Activated CD4-positive, alpha-beta T cell treated with anti-CD3 and anti-CD28 coated beads, Interleukin-2, amount 10 ng/mL, durations not matched to agents 7 days and 5 days (primary cell): ENCODE results near the gene VMP1. TPM values are rescaled to one million over a fixed set of nuclear protein-coding genes. Genes with fewer than 3 reads are reported as not detected.
"Not testable (repeated sequence)": the region's sequence is repeated elsewhere in the genome, so short reads cannot be mapped to it uniquely, and the experiment has no call there.

Experiments
- CTCF ChIA-PET: fragments of 350-600 bp; sonication (Branson Sonifier 250); formaldehyde crosslinking; loops from one replicate; lab custom pipeline; 2021; ENCODE audit warnings: antibody characterized with exemption; lab: Charles Lee
- POLR2A ChIA-PET: fragments of 350-600 bp; sonication (Branson Sonifier 250); formaldehyde crosslinking; loops from one replicate; lab custom pipeline; 2021; ENCODE audit warnings: antibody characterized with exemption; lab: Charles Lee
- DNase-seq: peaks from one replicate; pipeline ENCODE4 v3.0.0-alpha.2; 2020
- H3K27ac Mint-ChIP-seq: one replicate; pipeline ENCODE4 v1.8.0; 2021; ENCODE audit warnings: mild to moderate bottlenecking, moderate library complexity, mixed read lengths
- H3K27me3 Mint-ChIP-seq: one replicate; pipeline ENCODE4 v1.8.0; 2021; ENCODE audit warnings: mixed read lengths
- H3K36me3 Mint-ChIP-seq: one replicate; pipeline ENCODE4 v1.8.0; 2021; ENCODE audit warnings: low read depth, mixed read lengths
- H3K4me1 Mint-ChIP-seq: one replicate; pipeline ENCODE4 v1.8.0; 2021; ENCODE audit warnings: mixed read lengths
- H3K4me3 Mint-ChIP-seq: one replicate; pipeline ENCODE4 v1.8.0; 2021; ENCODE audit warnings: mild to moderate bottlenecking, moderate library complexity, mixed read lengths
- H3K9me3 Mint-ChIP-seq: one replicate; pipeline ENCODE4 v1.8.0; 2021; ENCODE audit warnings: mixed read lengths
- total RNA-seq, 2 experiments: library from RNA; stranded (reverse); gene quantifications; one replicate each; pipeline ENCODE4 v1.2.3, GENCODE V29; 2021

The VMP1 gene
- total RNA-seq, 2 experiments from 2014 or later, result 194 to 213 TPM

DNA sequence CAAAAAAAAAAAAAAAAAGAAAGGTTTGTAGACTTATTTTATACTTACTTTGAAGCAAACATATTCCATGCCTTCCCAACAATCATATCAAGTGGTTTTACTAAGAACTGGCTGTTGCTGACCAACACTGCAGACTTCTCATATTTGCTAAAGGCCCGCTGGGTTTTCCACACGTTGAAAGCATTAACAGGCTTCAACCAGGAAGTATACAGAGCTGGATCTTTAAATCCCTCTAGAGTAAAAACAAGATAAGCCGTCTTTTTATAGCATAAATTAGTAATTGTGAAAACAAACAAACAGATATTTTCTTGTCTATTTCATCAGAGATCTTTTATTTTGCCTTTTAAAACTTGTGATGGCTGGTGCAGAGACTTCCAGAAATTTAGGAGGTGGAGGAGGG lies 156.2 kb downstream of the VMP1 start:
- no peak for DNase-seq
- no peaks in the 10 kb centered on the region for H3K27me3 Mint-ChIP-seq
- H3K27ac Mint-ChIP-seq, result no peak overlapping the region
- H3K4me1 Mint-ChIP-seq, result peaks cover 10% of the 10 kb centered on the region
- H3K36me3 Mint-ChIP-seq, result peaks cover 21% of the 10 kb centered on the region
- ChIA-PET POLR2A (no interaction called here), CTCF (interaction anchor here (0.7 to 2.3 kb wide), 2 partner anchors 10 to 163 kb away, joined by 7 to 9 read pairs; no protein-coding TSS in a partner anchor)
- H3K4me3 Mint-ChIP-seq, result no peak overlapping the region
- no peaks in the 10 kb centered on the region for H3K9me3 Mint-ChIP-seq

DNA sequence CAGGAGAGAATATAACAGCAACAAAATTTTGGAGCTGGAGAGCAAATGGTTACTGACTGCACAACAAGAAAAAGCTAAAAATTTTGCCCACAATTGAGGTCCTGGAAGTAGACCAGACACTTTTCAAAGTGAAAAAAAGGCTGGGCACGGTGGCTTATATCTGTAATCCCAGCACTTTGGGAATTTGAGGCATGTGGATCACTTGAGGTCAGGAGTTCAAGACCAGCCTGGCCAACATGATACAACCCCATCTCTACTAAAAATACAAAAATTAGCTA lies 162.4 kb downstream of the VMP1 start:
- POLR2A ChIA-PET, result no interaction called here
- CTCF ChIA-PET, result interaction anchor here (0.6 to 1.2 kb wide), 4 partner anchors 13 to 184 kb away, joined by 3 to 4 read pairs (median 3); no protein-coding TSS in a partner anchor
- no peak overlapping the region for H3K27ac Mint-ChIP-seq

DNA sequence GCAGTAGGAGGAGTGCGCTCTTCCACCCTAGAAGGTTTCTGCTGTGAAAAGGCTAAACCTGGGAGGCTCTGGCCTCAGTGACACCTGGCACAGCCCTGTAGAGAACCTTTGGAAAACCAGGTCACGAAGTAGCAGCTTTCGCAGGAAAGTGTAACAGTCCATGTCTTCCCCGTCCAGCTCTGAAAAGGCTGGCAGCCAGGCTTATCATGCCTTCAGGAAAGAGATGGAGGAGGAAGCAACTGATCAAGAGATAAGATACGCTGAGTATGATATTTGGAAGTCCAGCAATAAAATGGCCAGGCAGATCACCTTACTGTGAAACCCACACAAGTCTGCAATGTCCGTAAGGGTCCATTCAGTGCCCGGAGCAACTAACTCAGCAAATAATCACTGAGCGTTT lies 163.0 kb downstream of the VMP1 start:
- H3K27ac Mint-ChIP-seq, result no peak overlapping the region
- CTCF ChIA-PET, result interaction anchor here (1.2 to 1.8 kb wide), 3 partner anchors 11 to 184 kb away, joined by 3 to 5 read pairs (median 3); no protein-coding TSS in a partner anchor
- peaks cover 1% of the 10 kb centered on the region for H3K4me1 Mint-ChIP-seq
- no peak for DNase-seq
- H3K9me3 Mint-ChIP-seq, result no peaks in the 10 kb centered on the region
- H3K36me3 Mint-ChIP-seq, result peaks cover 15% of the 10 kb centered on the region
- H3K27me3 Mint-ChIP-seq, result no peaks in the 10 kb centered on the region
- H3K4me3 Mint-ChIP-seq, result no peak overlapping the region
- POLR2A ChIA-PET, result no interaction called here

More for the DNA sequence above, 162.4 kb downstream of the VMP1 start:
- peaks cover 1% of the 10 kb centered on the region for H3K4me1 Mint-ChIP-seq
- H3K36me3 Mint-ChIP-seq, result peaks cover 17% of the 10 kb centered on the region
- H3K9me3 Mint-ChIP-seq, result no peaks in the 10 kb centered on the region
- no peak overlapping the region for H3K4me3 Mint-ChIP-seq
- no peak for DNase-seq
- no peaks in the 10 kb centered on the region for H3K27me3 Mint-ChIP-seq

GRCh38 chr17:59872351-59872750 lies 164.9 kb downstream of the VMP1 start:
- no peaks in the 10 kb centered on the region for H3K27me3 Mint-ChIP-seq
- H3K9me3 Mint-ChIP-seq, result no peaks in the 10 kb centered on the region
- H3K4me1 Mint-ChIP-seq, result no peaks in the 10 kb centered on the region
- no peak for DNase-seq
- H3K4me3 Mint-ChIP-seq, result no peak overlapping the region
- POLR2A ChIA-PET, result no interaction called here
- H3K36me3 Mint-ChIP-seq, result peaks cover 15% of the 10 kb centered on the region
- CTCF ChIA-PET, result interaction anchor here (0.9 to 1.3 kb wide), 2 partner anchors 120 to 186 kb away, joined by 3 read pairs; no protein-coding TSS in a partner anchor
- peak overlapping the region; percentile 39 for H3K27ac Mint-ChIP-seq

GRCh38 chr17:59873414-59873813 lies 166.0 kb downstream of the VMP1 start:
- DNase-seq, H3K27ac Mint-ChIP-seq, H3K9me3 Mint-ChIP-seq, H3K4me3 Mint-ChIP-seq, H3K27me3 Mint-ChIP-seq, POLR2A ChIA-PET, H3K4me1 Mint-ChIP-seq: not testable (repeated sequence)
- peaks cover 24% of the 10 kb centered on the region for H3K36me3 Mint-ChIP-seq
- CTCF ChIA-PET, result interaction anchor here (0.6 kb wide), 1 partner anchor 121 kb away, joined by 3 read pairs; no protein-coding TSS in a partner anchor

DNA sequence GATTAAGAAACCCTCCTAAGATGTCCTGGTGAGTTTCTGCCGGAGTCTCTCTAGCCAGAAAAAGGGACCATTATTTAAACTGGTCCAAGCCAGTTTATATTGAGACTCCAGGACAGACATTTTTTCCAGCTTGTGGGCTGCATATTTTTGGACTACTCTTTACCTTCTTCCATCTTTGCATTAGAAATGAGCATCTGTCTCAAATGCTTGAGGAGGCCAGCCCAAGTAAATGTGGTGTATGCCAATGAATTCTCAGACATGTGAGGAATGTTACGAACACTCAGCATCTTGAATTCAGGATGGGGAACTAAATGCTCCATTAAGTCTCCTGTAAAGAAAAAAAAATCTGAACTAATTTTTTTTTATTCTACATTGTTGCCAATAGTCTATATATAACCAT lies 166.9 kb downstream of the VMP1 start:
- H3K27ac Mint-ChIP-seq, result no peak overlapping the region
- POLR2A ChIA-PET, result no interaction called here

DNA sequence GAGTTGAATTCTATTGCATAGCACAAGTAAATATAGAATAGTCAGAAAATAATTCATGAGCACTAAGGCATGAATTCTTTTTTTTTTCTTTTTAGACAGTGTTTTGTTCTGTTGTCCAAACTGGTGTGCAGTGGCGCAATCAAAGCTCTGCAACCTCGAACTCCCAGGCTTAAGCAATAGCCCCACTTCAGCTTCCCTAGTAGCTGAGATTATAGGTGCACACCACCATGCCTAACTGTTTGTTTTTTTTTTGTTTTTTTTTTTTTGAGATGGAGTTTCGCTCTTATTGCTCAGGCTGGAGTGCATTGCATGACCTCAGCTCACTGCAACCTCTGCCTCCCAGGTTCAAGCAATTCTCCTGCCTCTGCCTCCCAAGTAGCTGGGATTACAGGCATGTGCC lies 168.7 kb downstream of the VMP1 start:
- CTCF ChIA-PET, result interaction anchor here (0.5 to 1.2 kb wide), 7 partner anchors 11 to 1301 kb away, joined by 3 to 4 read pairs (median 3); no protein-coding TSS in a partner anchor

More for the DNA sequence above, 166.9 kb downstream of the VMP1 start:
- H3K27me3 Mint-ChIP-seq, result no peaks in the 10 kb centered on the region
- peaks cover 2% of the 10 kb centered on the region for H3K4me1 Mint-ChIP-seq
- H3K36me3 Mint-ChIP-seq, result peaks cover 22% of the 10 kb centered on the region
- no peaks in the 10 kb centered on the region for H3K9me3 Mint-ChIP-seq
- no peak for DNase-seq
- no peak overlapping the region for H3K4me3 Mint-ChIP-seq
- CTCF ChIA-PET, result interaction anchor here (0.6 kb wide), 1 partner anchor 18 kb away, joined by 4 read pairs; no protein-coding TSS in a partner anchor

DNA sequence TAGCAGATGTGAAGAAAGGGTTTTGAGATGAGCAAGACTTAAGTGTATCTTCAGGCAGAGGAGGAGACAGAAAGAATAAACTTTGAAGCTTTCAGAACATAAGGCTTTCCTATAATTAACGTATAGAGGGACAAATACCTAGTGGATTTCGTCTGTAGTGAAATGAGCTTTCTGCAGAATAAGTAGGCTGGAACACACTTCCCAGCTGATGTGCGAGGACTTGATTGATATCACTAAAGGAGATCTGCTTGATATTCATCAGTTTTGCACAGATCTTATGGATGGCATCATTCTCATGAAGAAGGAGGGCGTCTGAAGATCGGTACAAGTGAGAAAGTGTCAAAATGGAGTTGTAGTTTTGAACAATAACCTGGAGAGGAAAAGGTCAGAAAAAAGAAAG lies 170.5 kb downstream of the VMP1 start:
- no peaks in the 10 kb centered on the region for H3K9me3 Mint-ChIP-seq
- CTCF ChIA-PET, result interaction anchor here (0.6 kb wide), 3 partner anchors 15 to 181 kb away, joined by 3 to 4 read pairs (median 3); no protein-coding TSS in a partner anchor
- DNase-seq, result no peak
- H3K36me3 Mint-ChIP-seq, result peaks cover 27% of the 10 kb centered on the region
- H3K27ac Mint-ChIP-seq, result peak overlapping the region; percentile 22
- no peak overlapping the region for H3K4me3 Mint-ChIP-seq
- peaks cover 2% of the 10 kb centered on the region for H3K4me1 Mint-ChIP-seq
- POLR2A ChIA-PET, result interaction anchor here (0.6 kb wide), 1 partner anchor 174 kb away, joined by 6 read pairs; no protein-coding TSS in a partner anchor
- no peaks in the 10 kb centered on the region for H3K27me3 Mint-ChIP-seq

More for the DNA sequence above, 168.7 kb downstream of the VMP1 start:
- DNase-seq, result no peak
- Mint-ChIP-seq H3K36me3 (peaks cover 30% of the 10 kb centered on the region), H3K9me3 (no peaks in the 10 kb centered on the region), H3K4me3 (no peak overlapping the region), H3K27me3 (no peaks in the 10 kb centered on the region), H3K27ac (no peak overlapping the region), H3K4me1 (peaks cover 2% of the 10 kb centered on the region)
- POLR2A ChIA-PET, result interaction anchor here (0.6 to 0.7 kb wide), 2 partner anchors 16 to 18 kb away, joined by 3 to 7 read pairs; no protein-coding TSS in a partner anchor

DNA sequence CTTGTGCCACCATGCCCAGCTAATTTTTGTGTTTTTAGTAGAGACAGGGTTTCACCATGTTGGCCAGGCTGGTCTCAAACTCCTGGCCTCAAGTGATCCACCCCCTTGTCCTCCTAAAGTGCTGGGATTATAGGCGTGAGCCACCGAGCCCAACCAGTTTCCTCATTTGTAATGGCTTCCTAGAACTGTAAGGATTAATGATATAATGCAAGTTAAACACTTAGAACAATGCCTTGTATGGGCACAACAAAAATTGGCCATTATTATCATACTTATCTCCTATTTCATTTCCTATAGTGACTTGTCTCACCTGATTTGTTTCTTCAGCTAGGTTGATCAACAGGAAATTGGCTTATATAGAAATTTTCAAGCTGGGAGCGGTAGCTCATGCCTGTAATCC lies 171.2 kb downstream of the VMP1 start:
- H3K27ac Mint-ChIP-seq, result no peak overlapping the region
- POLR2A ChIA-PET, result no interaction called here
- no peaks in the 10 kb centered on the region for H3K27me3 Mint-ChIP-seq
- no peak overlapping the region for H3K4me3 Mint-ChIP-seq
- peaks cover 26% of the 10 kb centered on the region for H3K36me3 Mint-ChIP-seq
- DNase-seq, result no peak
- H3K9me3 Mint-ChIP-seq, result no peaks in the 10 kb centered on the region
- peaks cover 2% of the 10 kb centered on the region for H3K4me1 Mint-ChIP-seq
- CTCF ChIA-PET, result interaction anchor here (0.6 kb wide), 1 partner anchor 168 kb away, joined by 3 read pairs; no protein-coding TSS in a partner anchor

GRCh38 chr17:59884861-59885260 lies 177.4 kb downstream of the VMP1 start:
- Mint-ChIP-seq H3K4me3 (no peak overlapping the region), H3K36me3 (peaks cover 38% of the 10 kb centered on the region), H3K27ac (no peak overlapping the region), H3K4me1 (peaks cover 5% of the 10 kb centered on the region), H3K9me3 (no peaks in the 10 kb centered on the region), H3K27me3 (no peaks in the 10 kb centered on the region)
- POLR2A ChIA-PET, result no interaction called here
- no peak for DNase-seq
- CTCF ChIA-PET, result interaction anchor here (0.6 kb wide), 1 partner anchor 16 kb away, joined by 5 read pairs; no protein-coding TSS in a partner anchor

DNA sequence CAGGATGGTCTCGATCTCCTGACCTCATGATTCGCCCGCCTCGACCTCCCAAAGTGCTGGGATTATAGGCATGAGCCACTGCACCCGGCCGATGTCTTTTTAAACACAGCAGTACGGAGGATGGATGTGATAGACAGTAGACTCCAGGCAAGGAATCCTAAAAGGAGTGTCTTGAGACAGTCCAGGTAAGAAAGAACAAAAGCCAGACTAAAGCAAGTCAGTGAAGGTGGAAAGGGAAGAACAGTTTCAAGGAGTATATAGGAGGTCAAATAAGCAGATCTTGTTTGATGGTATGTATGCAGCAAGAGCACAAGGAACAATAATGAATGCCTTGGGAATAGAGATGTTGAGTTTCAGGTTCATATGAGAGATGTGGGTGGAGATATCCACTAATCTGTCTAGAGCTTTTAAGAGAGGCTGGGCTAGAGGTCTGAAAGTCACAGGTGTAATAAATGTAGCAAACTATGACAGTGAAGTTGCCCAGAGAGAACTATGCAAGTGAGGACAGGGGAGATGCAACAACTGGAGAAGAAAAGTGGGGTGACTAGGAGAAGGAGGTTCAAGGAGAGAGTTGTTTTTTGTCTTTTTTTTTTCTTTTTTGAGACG lies 180.8 kb downstream of the VMP1 start:
- POLR2A ChIA-PET, result no interaction called here
- H3K4me1 Mint-ChIP-seq, result peaks cover 23% of the 10 kb centered on the region
- DNase-seq, result no peak
- H3K9me3 Mint-ChIP-seq, result no peaks in the 10 kb centered on the region
- CTCF ChIA-PET, result interaction anchor here (0.6 to 0.8 kb wide), 2 partner anchors 41 to 141 kb away, joined by 3 to 4 read pairs; no protein-coding TSS in a partner anchor
- H3K27me3 Mint-ChIP-seq, result no peaks in the 10 kb centered on the region
- H3K36me3 Mint-ChIP-seq, result peaks cover 42% of the 10 kb centered on the region
- no peak overlapping the region for H3K4me3 Mint-ChIP-seq
- no peak overlapping the region for H3K27ac Mint-ChIP-seq

- ChIA-PET CTCF (no interaction called here), POLR2A (no interaction called here)
- no peaks in the 10 kb centered on the region for H3K9me3 Mint-ChIP-seq
- peak overlapping the region; percentile 39 for H3K27ac Mint-ChIP-seq
- no peak for DNase-seq
- H3K27me3 Mint-ChIP-seq, result no peaks in the 10 kb centered on the region
- peaks cover 38% of the 10 kb centered on the region for H3K4me1 Mint-ChIP-seq
- peaks cover 29% of the 10 kb centered on the region for H3K36me3 Mint-ChIP-seq
- H3K4me3 Mint-ChIP-seq, result peak overlapping the region; percentile 24
Observed at GRCh38 chr17:59890720-59891119, 183.3 kb downstream of the VMP1 start.
